ENCODE data around the gene SLC29A2. TPM values are rescaled to one million over a fixed set of nuclear protein-coding genes. Genes with fewer than 3 reads are reported as not detected.

The SLC29A2 gene
- total RNA-seq, 1 experiment from 2014 or later = 39.7 TPM

DNA sequence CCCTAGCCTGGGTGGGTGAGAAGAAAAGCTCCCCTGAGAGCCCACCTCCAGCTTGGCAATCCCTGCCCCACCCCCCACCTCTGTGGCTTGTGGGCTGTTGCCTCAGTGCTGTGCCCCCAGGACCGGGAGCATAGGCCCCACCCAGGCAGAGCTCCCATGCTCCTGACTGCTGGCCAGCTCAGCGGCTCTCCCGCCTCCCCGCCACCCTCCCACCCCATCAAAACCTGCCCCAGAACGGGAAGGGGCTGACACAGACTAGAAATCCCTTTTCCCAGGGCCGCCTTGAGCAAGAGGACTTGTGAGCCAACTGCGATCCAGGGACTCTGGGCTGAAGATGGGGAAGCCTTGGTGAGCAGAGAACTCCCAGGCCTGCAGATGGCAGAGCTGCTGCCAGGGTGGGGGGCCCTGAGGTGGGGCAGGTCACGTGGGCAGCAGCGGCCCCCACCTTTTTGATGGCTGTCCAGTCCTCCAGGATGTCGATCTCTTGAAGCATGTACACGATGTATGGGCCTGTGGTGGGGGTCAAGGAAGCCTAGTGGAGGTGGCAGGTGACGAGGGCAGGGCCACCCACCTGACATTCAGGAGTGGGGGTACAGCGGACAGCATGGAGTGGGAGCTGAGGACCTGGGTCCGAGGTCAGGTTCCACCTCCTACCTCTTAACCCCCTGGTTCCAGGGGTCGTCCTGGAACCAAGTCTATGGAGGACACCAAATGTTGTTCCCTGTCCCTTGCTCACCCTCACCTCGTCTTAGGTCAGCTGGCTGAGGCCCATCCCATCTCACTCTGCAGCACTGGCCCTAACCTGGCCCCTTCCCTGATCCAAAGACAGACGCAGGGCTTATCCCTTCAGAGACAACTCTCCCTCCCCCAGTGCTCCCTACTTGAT is 33.0 kb downstream of the SLC29A2 start:
- peaks cover 16 to 40% of the 10 kb centered on the region in 2 experiments for H3K4me1 ChIP-seq (ENCODE audit: control insufficient read depth in 1 of 2, insufficient read depth in 2 of 2, low read length in 2 of 2)
- no peaks in the 10 kb centered on the region for H3K27me3 ChIP-seq (ENCODE audit: insufficient read depth, low read length)
- RAD21 ChIA-PET (ENCODE audit: low non-redundant PET in 1 of 2, low total read pairs in 2 of 2, uncharacterized antibody in 2 of 2, unreplicated experiment in 2 of 2) = no interaction called here
- H2AFZ ChIP-seq (ENCODE audit: low read depth, low read length, poor library complexity, severe bottlenecking) = no peak overlapping the region
- DNase-seq (ENCODE audit: low read depth, low spot score) (no peak), ATAC-seq (no peak)
- H3K4me3 ChIP-seq (replicated peaks in 1 of 2; ENCODE audit: low read depth in 1 of 2, low read length in 2 of 2) = no peak overlapping the region
- POLR2A ChIA-PET = interaction anchor here (0.7 kb wide), 1 partner anchor 77 kb away, joined by 3 read pairs; no protein-coding TSS in a partner anchor
- H3K9me3 ChIP-seq (ENCODE audit: control insufficient read depth in 1 of 2, insufficient read depth in 1 of 2, low read depth in 1 of 2, low read length in 2 of 2) = no peaks in the 10 kb centered on the region
- no peak for TF ChIP-seq CEBPB (IDR thresholded peaks at IDR 0.05; ENCODE audit: low read depth)
- TF ChIP-seq ZNF274 (IDR thresholded peaks at IDR 0.05; ENCODE audit: low read depth, low read length) = no peak
- no peak for TF ChIP-seq ZFX (IDR thresholded peaks at IDR 0.05)
- TF ChIP-seq CBX3 (IDR thresholded peaks at IDR 0.05; ENCODE audit: low read depth) = no peak
- no peak for TF ChIP-seq EGR1 (IDR thresholded peaks at IDR 0.05; ENCODE audit: low read depth)
- TF ChIP-seq, protein P1, sequence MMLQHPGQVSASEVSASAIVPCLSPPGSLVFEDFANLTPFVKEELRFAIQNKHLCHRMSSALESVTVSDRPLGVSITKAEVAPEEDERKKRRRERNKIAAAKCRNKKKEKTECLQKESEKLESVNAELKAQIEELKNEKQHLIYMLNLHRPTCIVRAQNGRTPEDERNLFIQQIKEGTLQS (IDR thresholded peaks at IDR 0.05) = no peak
- TF ChIP-seq, protein P2, sequence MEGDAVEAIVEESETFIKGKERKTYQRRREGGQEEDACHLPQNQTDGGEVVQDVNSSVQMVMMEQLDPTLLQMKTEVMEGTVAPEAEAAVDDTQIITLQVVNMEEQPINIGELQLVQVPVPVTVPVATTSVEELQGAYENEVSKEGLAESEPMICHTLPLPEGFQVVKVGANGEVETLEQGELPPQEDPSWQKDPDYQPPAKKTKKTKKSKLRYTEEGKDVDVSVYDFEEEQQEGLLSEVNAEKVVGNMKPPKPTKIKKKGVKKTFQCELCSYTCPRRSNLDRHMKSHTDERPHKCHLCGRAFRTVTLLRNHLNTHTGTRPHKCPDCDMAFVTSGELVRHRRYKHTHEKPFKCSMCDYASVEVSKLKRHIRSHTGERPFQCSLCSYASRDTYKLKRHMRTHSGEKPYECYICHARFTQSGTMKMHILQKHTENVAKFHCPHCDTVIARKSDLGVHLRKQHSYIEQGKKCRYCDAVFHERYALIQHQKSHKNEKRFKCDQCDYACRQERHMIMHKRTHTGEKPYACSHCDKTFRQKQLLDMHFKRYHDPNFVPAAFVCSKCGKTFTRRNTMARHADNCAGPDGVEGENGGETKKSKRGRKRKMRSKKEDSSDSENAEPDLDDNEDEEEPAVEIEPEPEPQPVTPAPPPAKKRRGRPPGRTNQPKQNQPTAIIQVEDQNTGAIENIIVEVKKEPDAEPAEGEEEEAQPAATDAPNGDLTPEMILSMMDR (IDR thresholded peaks at IDR 0.05 in 2 of 3, conservative IDR thresholded peaks at IDR 0.05 in 1 of 3; ENCODE audit: borderline replicate concordance in 1 of 3, insufficient read depth in 1 of 3, low read depth in 2 of 3, low read length in 2 of 3) = no peak
- no peak for TF ChIP-seq SRF (IDR thresholded peaks at IDR 0.05; ENCODE audit: low read depth)
- TF ChIP-seq, protein P3, sequence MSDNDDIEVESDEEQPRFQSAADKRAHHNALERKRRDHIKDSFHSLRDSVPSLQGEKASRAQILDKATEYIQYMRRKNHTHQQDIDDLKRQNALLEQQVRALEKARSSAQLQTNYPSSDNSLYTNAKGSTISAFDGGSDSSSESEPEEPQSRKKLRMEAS (IDR thresholded peaks at IDR 0.05) = no peak
- H3K4me2 ChIP-seq (ENCODE audit: low read length) = no peak overlapping the region
- peaks cover 11 to 14% of the 10 kb centered on the region in 2 experiments; a peak in 3 of 4 replicates for H3K36me3 ChIP-seq (ENCODE audit: control insufficient read depth in 1 of 2, insufficient read depth in 2 of 2, low read length in 2 of 2)
- no peak overlapping the region for H3K9ac ChIP-seq (ENCODE audit: low read length)
- H3K79me2 ChIP-seq (ENCODE audit: insufficient read depth, low read length) = peaks cover 26% of the 10 kb centered on the region
- H3K27ac ChIP-seq (ENCODE audit: low read depth, low read length) = peak overlapping the region; percentile 89; the same call in 1 of the 2 replicates
- intact Hi-C loops (cut with micrococcal nuclease) = no loop called here
- no TSS peak for BruUV-seq (replicated peaks)
- no peaks in the 10 kb centered on the region for H4K20me1 ChIP-seq (ENCODE audit: insufficient read depth)
- CTCF ChIA-PET = interaction anchor here (0.7 to 2.3 kb wide), 2 partner anchors 26 to 50 kb away, joined by 3 to 11 read pairs; no protein-coding TSS in a partner anchor
- no peaks in the 10 kb centered on the region for H3K9me2 ChIP-seq (ENCODE audit: insufficient read depth)

Data from HCT116 (cell line).